Stomach (tissue), 4 donors: ENCODE results near the gene PTPN3.

Experiments
- CTCF ChIP-seq, 7 experiments: fragments of 450-650 bp in 4 of 7; fragments of 200-600 bp in 3 of 7; sonication (generic) in 3 of 7; IDR thresholded peaks; one replicate each; pipeline ENCODE4 v1.5.1; 2016 to 2019; ENCODE audit warnings: antibody characterized with exemption in 7 of 7, control low read depth in 2 of 7, mild to moderate bottlenecking in 1 of 7
- EP300 ChIP-seq: sonication (generic); formaldehyde crosslinking; IDR thresholded peaks from one replicate; pipeline ENCODE4 v1.6.1; 2017; ENCODE audit warnings: antibody characterized with exemption
- POLR2A ChIP-seq, 4 donors: fragments of 450-650 bp; IDR thresholded peaks; one replicate each; pipeline ENCODE4 v1.6.1; 2016; ENCODE audit warnings: antibody characterized with exemption in 4 of 4, control low read depth in 2 of 4, mild to moderate bottlenecking in 1 of 4, moderate library complexity in 1 of 4
- POLR2AphosphoS5 ChIP-seq, 3 donors: sonication (generic); formaldehyde crosslinking; IDR thresholded peaks; one replicate each; pipeline ENCODE4 v1.6.1; 2016; ENCODE audit warnings: antibody characterized with exemption in 3 of 3

GRCh38 chr9:109510506-109510905, 12.4 kb upstream of the PTPN3 start:
- TF ChIP-seq CTCF (IDR thresholded peaks at IDR 0.05) (no peak), EP300 (no peak), POLR2A (IDR thresholded peaks at IDR 0.05) (no peak), POLR2AphosphoS5 (IDR thresholded peaks at IDR 0.05) (no peak)
